GM23338 (cell line): ENCODE data around the gene TMSB4X. TPM values are rescaled to one million over a fixed set of nuclear protein-coding genes. Genes with fewer than 3 reads are reported as not detected.
A peak's percentile ranks its signal among the peaks of the same experiment; 100 is the strongest.

Experiments
- ATAC-seq: fragments of 200-7000 bp; cut with Tn5 transposase; 3 replicates; pipeline ENCODE4 v1.9.1; 2020
- DNase-seq: peaks from one replicate; pipeline ENCODE4 v3.0.0-alpha.2; 2015; ENCODE audit warnings: low spot score
- H2AFZ ChIP-seq: fragments of 200-600 bp; sonication (generic); 2 replicates; pipeline ENCODE4 v1.8.0; 2016; ENCODE audit warnings: antibody characterized with exemption, mild to moderate bottlenecking, moderate library complexity
- H3F3A ChIP-seq: fragments of 200-600 bp; sonication (generic); replicated peaks from 2 replicates; pipeline ENCODE4 v1.8.0; 2017; ENCODE audit warnings: antibody characterized with exemption, mixed run types, low read depth
- H3K27ac ChIP-seq: fragments of 200-600 bp; sonication (generic); 2 replicates; pipeline ENCODE4 v1.6.1; 2016; ENCODE audit warnings: low read depth
- H3K27me3 ChIP-seq: fragments of 200-600 bp; sonication (generic); 2 replicates; pipeline ENCODE4 v1.8.0; 2016; ENCODE audit warnings: mild to moderate bottlenecking, mixed run types, moderate library complexity; ENCODE audit not compliant: insufficient read depth
- H3K36me3 ChIP-seq: fragments of 200-600 bp; sonication (generic); 2 replicates; pipeline ENCODE4 v1.8.0; 2016; ENCODE audit warnings: mild to moderate bottlenecking; ENCODE audit not compliant: insufficient read depth
- H3K4me1 ChIP-seq: fragments of 200-600 bp; sonication (generic); 2 replicates; pipeline ENCODE4 v1.8.0; 2016; ENCODE audit warnings: mild to moderate bottlenecking, moderate library complexity; ENCODE audit not compliant: insufficient read depth
- H3K4me2 ChIP-seq: fragments of 200-600 bp; sonication (generic); 2 replicates; pipeline ENCODE4 v1.7.1; 2017; ENCODE audit warnings: mixed run types
- H3K4me3 ChIP-seq: fragments of 200-600 bp; sonication (generic); 2 replicates; pipeline ENCODE4 v1.6.1; 2016; ENCODE audit warnings: mixed run types
- H3K79me2 ChIP-seq: fragments of 200-600 bp; sonication (generic); replicated peaks from 2 replicates; pipeline ENCODE4 v1.8.0; 2017; ENCODE audit warnings: mild to moderate bottlenecking; ENCODE audit not compliant: insufficient read depth
- H3K9me2 ChIP-seq: fragments of 200-600 bp; sonication (generic); 2 replicates; pipeline ENCODE4 v1.8.0; 2017; ENCODE audit not compliant: insufficient read depth
- H4K20me1 ChIP-seq: fragments of 200-600 bp; sonication (generic); replicated peaks from 2 replicates; pipeline ENCODE4 v1.8.0; 2017; ENCODE audit warnings: mild to moderate bottlenecking; ENCODE audit not compliant: insufficient read depth
- H3K27ac Mint-ChIP-seq: 2 replicates; pipeline ENCODE4 v1.8.0; 2020; ENCODE audit warnings: inconsistent platforms, mild to moderate bottlenecking, moderate library complexity, mixed read lengths
- H3K27me3 Mint-ChIP-seq: 3 replicates; pipeline ENCODE4 v1.8.0; 2022; ENCODE audit warnings: low read depth, mild to moderate bottlenecking, moderate library complexity, mixed read lengths, inconsistent platforms; ENCODE audit not compliant: insufficient read depth, poor library complexity
- H3K36me3 Mint-ChIP-seq: 3 replicates; pipeline ENCODE4 v1.8.0; 2021; ENCODE audit warnings: low read depth, mild to moderate bottlenecking, inconsistent platforms, moderate library complexity, mixed read lengths
- H3K4me1 Mint-ChIP-seq: 3 replicates; pipeline ENCODE4 v1.8.0; 2020; ENCODE audit warnings: mild to moderate bottlenecking, inconsistent platforms, mixed read lengths
- H3K4me3 Mint-ChIP-seq: 3 replicates; pipeline ENCODE4 v1.8.0; 2021; ENCODE audit warnings: moderate library complexity, mild to moderate bottlenecking, inconsistent platforms, mixed read lengths
- H3K9me3 Mint-ChIP-seq: 3 replicates; pipeline ENCODE4 v1.8.0; 2020; ENCODE audit warnings: moderate library complexity, mild to moderate bottlenecking, inconsistent platforms, mixed read lengths
- CREB1 ChIP-seq: fragments of 250-450 bp; sonication (Bioruptor Pico); IDR thresholded peaks from 2 replicates; pipeline ENCODE4 v1.5.0; 2020; ENCODE audit warnings: low read depth, mild to moderate bottlenecking, moderate library complexity
- JUNB ChIP-seq: IDR thresholded peaks from one replicate; pipeline ENCODE4 v1.6.1; 2016; ENCODE audit warnings: antibody characterized with exemption; ENCODE audit not compliant: unreplicated experiment
- POLR2AphosphoS5 ChIP-seq: IDR thresholded peaks from 2 replicates; pipeline ENCODE4 v1.6.1; 2016; ENCODE audit warnings: antibody characterized with exemption, low read depth
- STAT1 ChIP-seq: IDR thresholded peaks from one replicate; pipeline ENCODE4 v1.6.1; 2016; ENCODE audit warnings: antibody characterized with exemption; ENCODE audit not compliant: unreplicated experiment
- polyA plus RNA-seq: library from polyadenylated mRNA; unstranded; fragments of >200 nt; fragmentation: Nextera tagmentation; extraction: Ambion mirVana; gene quantifications from 2 replicates; pipeline ENCODE4 v1.2.1, GENCODE V29; 2016
- total RNA-seq: library from RNA; depleted of rRNA; stranded (reverse); fragments of >200 nt; shearing (Covaris generic); gene quantifications from 2 replicates; pipeline ENCODE4 v1.2.3, GENCODE V29; 2014
- TF ChIP-seq, protein P1 (sequence below), 2 experiments: fragments of 200-600 bp in 1 of 2; sonication (generic) in 1 of 2; conservative IDR thresholded peaks; 2 replicates each; pipeline versions ENCODE4 v1.5.1 to v1.6.1; 2016 to 2017; ENCODE audit warnings: antibody characterized with exemption in 2 of 2, low read depth in 2 of 2, mild to moderate bottlenecking in 2 of 2, moderate library complexity in 1 of 2
- TF ChIP-seq, protein P2 (sequence below): fragments of 250-450 bp; sonication (Bioruptor Pico); IDR thresholded peaks from 2 replicates; pipeline ENCODE4 v1.5.0; 2020; ENCODE audit warnings: mild to moderate bottlenecking, moderate library complexity
- TF ChIP-seq, protein P3 (sequence below): IDR thresholded peaks from 2 replicates; pipeline ENCODE4 v1.6.1; 2016; ENCODE audit warnings: antibody characterized with exemption

Gene TMSB4X
- total and polyA plus RNA-seq, 2 experiments from 2014 or later = 999 to 6,191 TPM

DNA sequence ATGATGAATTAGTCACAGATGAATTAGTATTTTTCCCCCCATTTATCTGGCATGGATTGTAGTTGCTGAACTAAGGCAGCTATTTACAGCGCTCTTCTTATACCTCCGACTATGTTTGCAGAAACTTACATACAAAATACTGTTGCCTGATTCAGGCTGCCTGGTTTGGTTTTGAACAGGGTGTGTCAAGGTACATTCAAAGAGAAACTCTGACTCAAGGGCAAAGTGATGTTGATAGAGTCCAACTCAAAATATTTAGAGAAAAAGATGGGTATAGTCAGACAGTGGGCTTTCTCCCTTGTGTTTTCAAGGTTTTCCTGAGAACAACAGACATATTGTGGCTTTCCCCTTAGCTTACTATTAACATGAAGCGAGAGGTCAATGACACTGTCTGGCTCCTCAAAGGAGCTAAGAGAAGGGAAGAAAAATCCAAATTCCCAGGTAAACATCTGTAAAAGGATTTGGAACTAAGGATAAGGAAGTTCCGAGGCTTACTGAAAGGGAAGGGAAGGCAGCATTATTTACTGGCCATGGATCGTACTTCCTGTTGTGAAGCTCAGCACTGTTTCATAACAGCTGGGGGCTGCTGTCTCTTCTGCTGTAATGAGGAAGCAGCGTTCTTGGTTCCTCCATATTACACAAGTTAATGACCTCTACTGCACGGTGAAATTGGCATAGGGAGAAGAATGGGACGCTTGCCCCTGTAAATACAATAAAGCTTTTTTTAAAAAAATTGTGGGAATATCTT, 38.6 kb downstream of the TMSB4X start:
- Histone ChIP-seq H3F3A (no peaks in the 10 kb centered on the region), H3K27ac (no peak overlapping the region), H3K9me2 (no peaks in the 10 kb centered on the region), H3K36me3 (no peaks in the 10 kb centered on the region), H3K79me2 (no peaks in the 10 kb centered on the region), H3K27me3 (no peaks in the 10 kb centered on the region), H4K20me1 (no peaks in the 10 kb centered on the region), H3K4me1 (peaks cover 11% of the 10 kb centered on the region), H3K4me3 (no peak overlapping the region), H3K4me2 (no peak overlapping the region), H2AFZ (no peak overlapping the region)
- H3K27me3 Mint-ChIP-seq = no peaks in the 10 kb centered on the region
- DNase-seq (no peak), ATAC-seq (no peak)
- no peak overlapping the region for H3K4me3 Mint-ChIP-seq
- peaks cover 23% of the 10 kb centered on the region for H3K4me1 Mint-ChIP-seq
- H3K36me3 Mint-ChIP-seq = no peaks in the 10 kb centered on the region
- H3K9me3 Mint-ChIP-seq = no peaks in the 10 kb centered on the region
- TF ChIP-seq JUNB (no peak), STAT1 (no peak), POLR2AphosphoS5 (no peak), CREB1 (CRISPR knock-in tag) (no peak)
- TF ChIP-seq, protein P1, sequence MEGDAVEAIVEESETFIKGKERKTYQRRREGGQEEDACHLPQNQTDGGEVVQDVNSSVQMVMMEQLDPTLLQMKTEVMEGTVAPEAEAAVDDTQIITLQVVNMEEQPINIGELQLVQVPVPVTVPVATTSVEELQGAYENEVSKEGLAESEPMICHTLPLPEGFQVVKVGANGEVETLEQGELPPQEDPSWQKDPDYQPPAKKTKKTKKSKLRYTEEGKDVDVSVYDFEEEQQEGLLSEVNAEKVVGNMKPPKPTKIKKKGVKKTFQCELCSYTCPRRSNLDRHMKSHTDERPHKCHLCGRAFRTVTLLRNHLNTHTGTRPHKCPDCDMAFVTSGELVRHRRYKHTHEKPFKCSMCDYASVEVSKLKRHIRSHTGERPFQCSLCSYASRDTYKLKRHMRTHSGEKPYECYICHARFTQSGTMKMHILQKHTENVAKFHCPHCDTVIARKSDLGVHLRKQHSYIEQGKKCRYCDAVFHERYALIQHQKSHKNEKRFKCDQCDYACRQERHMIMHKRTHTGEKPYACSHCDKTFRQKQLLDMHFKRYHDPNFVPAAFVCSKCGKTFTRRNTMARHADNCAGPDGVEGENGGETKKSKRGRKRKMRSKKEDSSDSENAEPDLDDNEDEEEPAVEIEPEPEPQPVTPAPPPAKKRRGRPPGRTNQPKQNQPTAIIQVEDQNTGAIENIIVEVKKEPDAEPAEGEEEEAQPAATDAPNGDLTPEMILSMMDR (conservative IDR thresholded peaks at IDR 0.05; ENCODE audit: low read depth in 2 of 2) = no peak
- TF ChIP-seq, protein P2, sequence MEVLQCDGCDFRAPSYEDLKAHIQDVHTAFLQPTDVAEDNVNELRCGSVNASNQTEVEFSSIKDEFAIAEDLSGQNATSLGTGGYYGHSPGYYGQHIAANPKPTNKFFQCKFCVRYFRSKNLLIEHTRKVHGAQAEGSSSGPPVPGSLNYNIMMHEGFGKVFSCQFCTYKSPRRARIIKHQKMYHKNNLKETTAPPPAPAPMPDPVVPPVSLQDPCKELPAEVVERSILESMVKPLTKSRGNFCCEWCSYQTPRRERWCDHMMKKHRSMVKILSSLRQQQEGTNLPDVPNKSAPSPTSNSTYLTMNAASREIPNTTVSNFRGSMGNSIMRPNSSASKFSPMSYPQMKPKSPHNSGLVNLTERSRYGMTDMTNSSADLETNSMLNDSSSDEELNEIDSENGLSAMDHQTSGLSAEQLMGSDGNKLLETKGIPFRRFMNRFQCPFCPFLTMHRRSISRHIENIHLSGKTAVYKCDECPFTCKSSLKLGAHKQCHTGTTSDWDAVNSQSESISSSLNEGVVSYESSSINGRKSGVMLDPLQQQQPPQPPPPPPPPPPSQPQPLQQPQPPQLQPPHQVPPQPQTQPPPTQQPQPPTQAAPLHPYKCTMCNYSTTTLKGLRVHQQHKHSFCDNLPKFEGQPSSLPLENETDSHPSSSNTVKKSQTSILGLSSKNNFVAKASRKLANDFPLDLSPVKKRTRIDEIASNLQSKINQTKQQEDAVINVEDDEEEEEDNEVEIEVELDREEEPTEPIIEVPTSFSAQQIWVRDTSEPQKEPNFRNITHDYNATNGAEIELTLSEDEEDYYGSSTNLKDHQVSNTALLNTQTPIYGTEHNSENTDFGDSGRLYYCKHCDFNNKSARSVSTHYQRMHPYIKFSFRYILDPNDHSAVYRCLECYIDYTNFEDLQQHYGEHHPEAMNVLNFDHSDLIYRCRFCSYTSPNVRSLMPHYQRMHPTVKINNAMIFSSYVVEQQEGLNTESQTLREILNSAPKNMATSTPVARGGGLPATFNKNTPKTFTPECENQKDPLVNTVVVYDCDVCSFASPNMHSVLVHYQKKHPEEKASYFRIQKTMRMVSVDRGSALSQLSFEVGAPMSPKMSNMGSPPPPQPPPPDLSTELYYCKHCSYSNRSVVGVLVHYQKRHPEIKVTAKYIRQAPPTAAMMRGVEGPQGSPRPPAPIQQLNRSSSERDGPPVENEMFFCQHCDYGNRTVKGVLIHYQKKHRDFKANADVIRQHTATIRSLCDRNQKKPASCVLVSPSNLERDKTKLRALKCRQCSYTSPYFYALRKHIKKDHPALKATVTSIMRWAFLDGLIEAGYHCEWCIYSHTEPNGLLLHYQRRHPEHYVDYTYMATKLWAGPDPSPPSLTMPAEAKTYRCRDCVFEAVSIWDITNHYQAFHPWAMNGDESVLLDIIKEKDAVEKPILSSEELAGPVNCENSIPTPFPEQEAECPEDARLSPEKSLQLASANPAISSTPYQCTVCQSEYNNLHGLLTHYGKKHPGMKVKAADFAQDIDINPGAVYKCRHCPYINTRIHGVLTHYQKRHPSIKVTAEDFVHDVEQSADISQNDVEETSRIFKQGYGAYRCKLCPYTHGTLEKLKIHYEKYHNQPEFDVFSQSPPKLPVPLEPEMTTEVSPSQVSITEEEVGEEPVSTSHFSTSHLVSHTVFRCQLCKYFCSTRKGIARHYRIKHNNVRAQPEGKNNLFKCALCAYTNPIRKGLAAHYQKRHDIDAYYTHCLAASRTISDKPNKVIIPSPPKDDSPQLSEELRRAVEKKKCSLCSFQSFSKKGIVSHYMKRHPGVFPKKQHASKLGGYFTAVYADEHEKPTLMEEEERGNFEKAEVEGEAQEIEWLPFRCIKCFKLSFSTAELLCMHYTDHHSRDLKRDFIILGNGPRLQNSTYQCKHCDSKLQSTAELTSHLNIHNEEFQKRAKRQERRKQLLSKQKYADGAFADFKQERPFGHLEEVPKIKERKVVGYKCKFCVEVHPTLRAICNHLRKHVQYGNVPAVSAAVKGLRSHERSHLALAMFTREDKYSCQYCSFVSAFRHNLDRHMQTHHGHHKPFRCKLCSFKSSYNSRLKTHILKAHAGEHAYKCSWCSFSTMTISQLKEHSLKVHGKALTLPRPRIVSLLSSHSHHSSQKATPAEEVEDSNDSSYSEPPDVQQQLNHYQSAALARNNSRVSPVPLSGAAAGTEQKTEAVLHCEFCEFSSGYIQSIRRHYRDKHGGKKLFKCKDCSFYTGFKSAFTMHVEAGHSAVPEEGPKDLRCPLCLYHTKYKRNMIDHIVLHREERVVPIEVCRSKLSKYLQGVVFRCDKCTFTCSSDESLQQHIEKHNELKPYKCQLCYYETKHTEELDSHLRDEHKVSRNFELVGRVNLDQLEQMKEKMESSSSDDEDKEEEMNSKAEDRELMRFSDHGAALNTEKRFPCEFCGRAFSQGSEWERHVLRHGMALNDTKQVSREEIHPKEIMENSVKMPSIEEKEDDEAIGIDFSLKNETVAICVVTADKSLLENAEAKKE (CRISPR knock-in tag) = no peak
- TF ChIP-seq, protein P3, sequence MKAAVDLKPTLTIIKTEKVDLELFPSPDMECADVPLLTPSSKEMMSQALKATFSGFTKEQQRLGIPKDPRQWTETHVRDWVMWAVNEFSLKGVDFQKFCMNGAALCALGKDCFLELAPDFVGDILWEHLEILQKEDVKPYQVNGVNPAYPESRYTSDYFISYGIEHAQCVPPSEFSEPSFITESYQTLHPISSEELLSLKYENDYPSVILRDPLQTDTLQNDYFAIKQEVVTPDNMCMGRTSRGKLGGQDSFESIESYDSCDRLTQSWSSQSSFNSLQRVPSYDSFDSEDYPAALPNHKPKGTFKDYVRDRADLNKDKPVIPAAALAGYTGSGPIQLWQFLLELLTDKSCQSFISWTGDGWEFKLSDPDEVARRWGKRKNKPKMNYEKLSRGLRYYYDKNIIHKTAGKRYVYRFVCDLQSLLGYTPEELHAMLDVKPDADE = no peak
- H3K27ac Mint-ChIP-seq = 0 out of 2 replicates have a peak overlapping the region, but pooled peaks have one; percentile 49
